Eye (tissue), 1 donor: Measurements from ENCODE around the gene CPE.
A peak's percentile ranks its signal among the peaks of the same experiment; 100 is the strongest.

ENCODE experiments used
- DNase-seq: peaks from one replicate; pipeline ENCODE4 v3.0.0-alpha.2; 2015

Gene CPE

DNA sequence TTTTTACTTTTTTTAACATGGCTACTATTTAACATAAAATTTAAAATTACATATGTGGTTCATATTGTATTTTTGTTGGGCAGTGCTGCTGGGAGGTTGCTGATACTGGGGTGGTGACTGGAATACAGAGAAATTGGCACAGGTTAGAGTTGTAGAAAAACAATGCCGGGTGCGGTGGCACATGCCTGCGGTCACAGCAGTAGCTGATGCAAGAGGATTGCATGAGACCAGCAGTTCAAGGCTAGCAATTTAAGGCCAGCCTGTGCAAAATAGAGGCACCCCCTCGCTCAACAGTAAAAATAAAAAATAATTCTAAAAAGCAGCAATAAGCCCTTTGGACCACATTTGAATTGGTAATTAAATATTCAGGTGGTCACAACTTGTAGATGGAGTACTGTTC is 11.8 kb upstream of the CPE start:
- no peak for DNase-seq

DNA sequence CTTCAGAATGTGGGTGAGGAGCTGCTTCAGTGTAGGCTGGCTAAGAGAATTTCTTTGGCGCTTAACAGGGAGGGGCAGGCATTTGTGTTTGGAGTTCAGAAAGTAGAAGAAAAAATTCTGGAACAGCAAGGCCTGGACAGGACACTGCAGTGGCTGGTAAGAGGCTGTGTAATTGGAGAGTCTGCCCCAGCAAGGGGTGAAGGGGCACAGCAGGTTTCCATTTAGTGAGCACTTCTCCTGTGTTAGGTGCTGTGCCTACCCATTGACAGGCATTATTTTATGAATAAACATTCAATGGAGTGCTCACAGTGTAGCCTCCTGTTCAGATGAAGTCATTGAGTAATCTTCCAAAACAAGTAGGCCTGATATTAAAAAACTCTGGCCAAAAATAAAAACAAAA is 10.7 kb upstream of the CPE start:
- DNase-seq = no peak

- DNase-seq = no peak
These were observed 10.2 kb upstream of the CPE start for GRCh38 chr4:165368567-165368966.

- no peak for DNase-seq
These were observed 9.3 kb upstream of the CPE start for GRCh38 chr4:165369522-165369921.

DNA sequence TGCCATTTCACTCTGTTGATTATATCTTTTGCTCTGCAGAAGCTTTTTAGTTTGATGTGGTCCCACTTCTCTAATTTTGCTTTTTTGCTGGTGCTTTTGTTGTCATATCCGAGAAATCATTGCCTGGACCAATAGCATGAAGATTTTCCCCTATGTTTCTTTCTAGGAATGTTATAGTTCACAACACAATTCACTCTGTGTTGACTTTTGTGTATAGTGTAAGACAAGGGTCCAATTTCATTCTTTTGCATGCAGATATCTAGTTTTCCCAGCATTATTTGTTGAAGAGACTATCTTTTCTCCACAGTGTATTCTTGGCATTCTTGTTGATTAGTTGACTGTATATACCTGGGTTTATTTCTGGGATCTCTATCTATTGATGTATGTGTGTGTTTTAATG is 8.3 kb upstream of the CPE start:
- no peak for DNase-seq

- no peak for DNase-seq
These were observed 3.3 kb upstream of the CPE start for GRCh38 chr4:165375465-165375864.

DNA sequence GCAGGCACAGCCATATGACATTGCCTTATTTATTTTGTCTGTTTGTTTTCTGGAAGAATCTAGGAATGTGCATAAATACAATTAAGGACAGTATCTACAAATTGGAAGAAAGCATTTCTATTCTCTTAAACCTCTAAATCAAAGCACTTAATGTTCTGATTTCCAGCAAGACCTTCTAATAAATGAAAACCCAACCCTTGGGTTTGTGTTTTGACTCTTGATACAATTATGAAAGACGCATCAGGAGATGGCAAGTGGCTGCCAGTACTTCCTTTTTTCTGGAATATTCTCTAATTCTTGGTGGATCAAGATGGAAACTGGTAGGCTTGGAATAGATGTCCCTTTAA is 437 bp upstream of the CPE start:
- DNase-seq = no peak

DNA sequence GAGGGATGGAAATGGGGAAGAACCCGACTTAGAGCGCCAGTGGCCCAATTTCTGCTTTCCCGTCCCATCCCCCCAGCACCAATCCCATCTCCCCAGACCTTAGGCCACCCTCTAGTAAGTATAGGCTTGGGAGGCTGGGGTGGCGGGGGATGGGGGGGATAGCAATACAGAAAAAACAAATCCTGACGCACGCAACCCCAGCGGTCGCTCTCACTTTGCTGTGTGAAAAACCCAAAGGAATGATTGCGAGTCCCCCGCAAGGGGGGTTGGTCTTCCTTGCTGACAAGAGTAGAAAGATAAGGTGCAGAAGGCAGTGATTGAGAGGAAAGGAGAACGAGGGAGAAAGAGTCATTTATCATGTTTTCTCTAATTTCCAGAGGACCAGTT is 863 bp downstream of the CPE start:
- peak; percentile 86 for DNase-seq

DNA sequence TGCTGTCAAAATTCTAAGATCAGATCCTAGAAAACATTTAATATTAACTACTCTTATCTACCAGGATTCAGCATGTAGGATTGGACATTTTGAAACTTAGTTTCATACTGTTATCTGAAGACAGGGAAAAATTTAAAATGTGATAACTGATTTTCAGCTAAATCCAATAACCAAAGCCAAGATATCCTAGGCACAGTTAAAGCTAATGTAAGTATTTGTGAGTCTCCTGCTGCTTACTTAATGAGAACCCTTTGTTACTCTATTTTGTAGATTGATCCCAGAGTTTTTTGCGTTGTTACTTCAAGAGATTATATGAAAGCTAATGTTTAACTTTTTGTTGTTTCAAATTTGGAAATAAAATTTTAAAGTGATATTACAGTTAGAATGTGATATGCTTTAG is 2.0 kb downstream of the CPE start:
- DNase-seq = no peak

GRCh38 chr4:165381821-165382373 is 3.1 kb downstream of the CPE start:
- DNase-seq = peak; percentile 52

DNA sequence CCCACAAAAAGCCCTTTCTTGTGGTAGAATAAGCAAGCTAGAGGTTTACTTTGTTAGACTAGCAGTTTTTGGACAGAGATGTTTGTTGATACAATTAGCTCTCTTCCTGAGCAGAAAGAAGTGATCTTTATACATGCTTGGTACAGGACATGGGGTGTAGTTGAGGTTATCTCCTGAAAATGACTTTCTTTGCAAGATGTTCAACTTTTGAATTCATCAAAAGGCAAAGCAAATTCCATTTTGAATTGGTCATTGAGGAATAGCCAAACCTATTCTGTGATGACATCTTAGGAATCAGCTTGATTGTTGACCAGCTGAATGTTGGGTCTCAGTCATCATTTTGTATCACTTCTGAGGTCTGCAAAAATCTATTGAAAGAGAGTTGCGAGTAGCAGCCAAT is 3.8 kb downstream of the CPE start:
- DNase-seq = peak; percentile 25

DNA sequence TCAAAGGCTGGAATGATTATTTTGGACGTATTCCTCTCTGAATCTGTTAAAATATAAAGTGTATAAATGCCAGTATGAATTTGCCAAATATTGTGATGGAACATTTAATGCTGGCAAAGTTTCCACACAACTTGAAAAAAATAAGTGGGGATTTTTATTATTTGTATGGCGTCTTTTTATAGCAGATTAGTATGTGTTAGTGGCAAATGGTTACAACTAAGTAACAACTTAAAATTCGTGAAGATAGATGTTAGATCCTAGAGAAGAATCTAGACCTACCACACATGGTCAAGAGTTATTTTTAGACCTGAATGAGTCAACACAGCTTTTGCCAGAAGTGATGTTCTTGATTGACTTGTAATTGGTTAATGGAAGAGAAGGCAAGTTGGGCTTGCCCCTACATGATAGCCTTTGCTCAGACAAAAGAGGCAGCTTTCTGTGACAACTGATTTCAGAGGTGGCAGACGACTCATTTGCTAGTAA is 4.8 kb downstream of the CPE start:
- peak; percentile 53 for DNase-seq

DNA sequence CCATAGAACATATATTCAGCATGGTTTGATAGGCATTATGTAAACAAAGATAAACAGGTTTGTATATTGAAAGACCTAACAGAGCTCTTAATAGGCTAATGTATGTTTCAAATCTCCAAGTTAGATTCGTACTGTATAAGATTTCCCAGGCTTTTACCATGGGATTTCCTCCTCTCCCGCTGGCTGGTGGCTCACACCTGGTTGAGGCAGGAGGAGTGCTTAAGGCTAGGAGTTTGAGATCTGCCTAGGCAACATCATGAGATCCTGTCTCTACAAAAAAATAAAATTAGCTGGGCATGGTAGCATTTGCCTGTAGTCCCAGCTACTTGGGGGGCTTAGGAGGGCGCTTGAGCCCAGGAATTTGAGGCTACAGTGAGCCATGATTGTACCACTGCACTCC is 5.4 kb downstream of the CPE start:
- no peak for DNase-seq

DNA sequence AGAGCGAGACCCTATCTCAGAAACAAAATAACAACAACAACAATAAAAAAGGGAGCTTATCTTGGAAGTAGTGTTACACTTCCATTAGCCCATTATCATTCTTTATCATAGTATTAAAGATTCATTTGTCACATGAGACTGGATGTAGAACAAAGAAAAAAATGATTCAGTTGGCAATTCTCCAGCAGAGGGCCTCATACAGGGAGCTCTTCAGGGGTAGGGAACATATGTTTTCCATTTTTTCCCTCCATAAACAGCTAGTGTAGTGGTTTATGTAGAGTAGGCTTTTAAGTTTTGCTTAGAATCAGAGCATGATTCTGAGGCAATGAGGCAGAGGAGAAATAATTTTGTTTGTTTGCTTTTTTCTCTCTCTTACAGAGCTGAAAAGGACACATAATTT is 5.8 kb downstream of the CPE start:
- peak; percentile 82 for DNase-seq

DNA sequence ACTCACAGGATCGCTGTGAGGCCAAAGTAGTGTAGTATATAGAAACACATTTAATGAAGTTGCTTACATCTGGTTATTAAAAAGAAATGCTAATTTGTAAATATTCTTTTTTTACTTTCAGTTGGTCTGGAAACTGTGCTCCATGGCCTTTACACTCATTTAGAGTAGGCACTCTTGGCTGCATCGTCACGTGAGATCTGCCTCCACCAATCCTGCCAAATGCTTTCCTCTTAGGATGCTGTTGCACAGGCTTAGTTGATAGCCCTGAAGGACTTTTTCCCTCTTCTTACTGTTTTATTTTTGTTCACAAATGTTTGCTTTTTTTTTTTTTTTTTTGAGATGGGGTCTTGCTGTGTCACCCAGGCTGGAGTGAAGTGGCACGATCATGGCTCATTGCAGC is 6.3 kb downstream of the CPE start:
- peak; percentile 21 for DNase-seq

- no peak for DNase-seq
These were observed 7.5 kb downstream of the CPE start for GRCh38 chr4:165386328-165386727.

- no peak for DNase-seq
These were observed 9.9 kb downstream of the CPE start for GRCh38 chr4:165388756-165389155.

- no peak for DNase-seq
These were observed 14.2 kb downstream of the CPE start for GRCh38 chr4:165393051-165393450.

DNA sequence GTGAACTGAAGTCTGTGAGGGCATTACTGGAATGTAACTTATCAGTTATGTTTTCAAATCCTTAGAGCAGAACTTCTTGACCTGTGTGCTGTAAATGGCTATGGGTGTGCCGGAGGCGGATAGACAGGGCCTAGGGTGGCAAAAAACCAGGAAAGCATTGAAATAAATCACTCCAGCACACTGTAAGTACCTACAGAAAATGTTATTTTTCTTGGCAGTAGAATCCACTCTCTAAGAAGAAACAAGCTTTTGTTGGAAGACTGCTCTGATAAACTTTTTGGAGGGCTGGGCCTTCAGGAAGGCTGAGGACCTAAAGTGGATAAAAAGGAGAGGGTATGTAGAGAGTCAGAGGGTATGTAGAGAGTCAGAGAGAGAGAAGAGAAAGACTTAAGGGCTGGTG is 14.9 kb downstream of the CPE start:
- no peak for DNase-seq

GRCh38 chr4:165394275-165394674 is 15.5 kb downstream of the CPE start:
- DNase-seq = no peak

DNA sequence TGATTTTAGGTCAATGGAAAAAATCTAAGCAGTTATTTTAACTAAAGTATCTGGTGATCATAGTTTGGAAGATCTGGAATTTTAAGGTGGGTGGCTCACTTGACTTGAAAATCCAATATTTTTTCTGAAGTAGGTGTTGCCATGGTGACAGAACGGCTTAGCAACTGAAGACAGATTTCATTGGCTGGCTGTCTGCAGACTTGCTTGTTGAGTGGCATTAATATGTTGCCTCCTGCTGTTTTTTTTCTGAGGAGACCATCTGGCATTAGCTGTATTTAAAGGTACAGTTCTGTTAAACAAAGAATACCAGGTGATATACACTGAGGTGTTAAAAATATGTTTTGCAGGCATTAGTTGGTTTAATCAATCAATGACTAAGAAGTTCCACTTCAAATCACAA is 19.8 kb downstream of the CPE start:
- DNase-seq = peak; percentile 95

- no peak for DNase-seq
These were observed 23.6 kb downstream of the CPE start for GRCh38 chr4:165402375-165402774.

DNA sequence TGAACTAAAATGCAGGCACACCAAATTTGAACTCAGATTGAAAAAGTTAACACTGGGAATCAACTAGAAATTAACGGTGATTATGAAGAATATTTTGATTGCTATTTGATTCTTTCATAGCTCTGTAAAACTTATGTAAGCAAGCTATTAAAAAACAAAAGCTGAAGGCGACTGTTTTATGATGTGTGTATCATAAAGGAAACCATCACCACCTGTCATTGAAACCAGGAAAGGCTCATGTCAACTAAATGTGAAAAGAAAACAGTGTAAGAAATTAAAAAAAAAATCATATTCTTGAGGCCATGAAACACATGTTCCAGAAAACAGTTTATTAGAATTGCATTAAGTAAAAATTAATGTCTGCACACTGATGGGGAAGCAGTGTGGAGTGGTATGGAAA is 24.2 kb downstream of the CPE start:
- DNase-seq = no peak

- DNase-seq = peak; percentile 56
These were observed 24.8 kb downstream of the CPE start for GRCh38 chr4:165403637-165404036.

DNA sequence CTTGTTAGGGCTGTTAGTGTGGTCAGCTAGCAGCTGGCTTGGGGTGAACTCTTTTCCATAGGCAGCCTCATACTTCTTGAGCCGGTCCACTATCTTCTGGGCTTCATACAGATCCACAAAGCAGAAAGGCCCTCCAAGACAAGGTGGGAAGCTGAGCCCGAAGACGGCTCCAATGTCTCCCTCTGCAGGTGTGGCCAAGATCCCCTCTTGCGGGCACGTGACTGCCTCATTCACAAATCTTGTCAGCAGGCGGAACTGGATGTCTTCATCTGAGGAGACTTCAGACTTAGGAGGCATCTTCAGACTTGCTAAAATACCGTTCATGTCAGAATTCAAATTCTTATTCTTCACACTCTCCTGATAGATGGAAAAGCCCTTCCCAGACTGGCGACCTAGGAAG is 25.3 kb downstream of the CPE start:
- DNase-seq = no peak

- DNase-seq = no peak
These were observed 25.9 kb downstream of the CPE start for GRCh38 chr4:165404696-165405095.
